ENCODE data around the gene SLC9C1.

SLC9C1 gene

GRCh38 chr3:112132975-112133448 is 161.0 kb downstream of the SLC9C1 start, which contains the start of gene GCSAM:
Gene GCSAM (minus strand): TSS chr3:112133248. CDS start chr3:112133120, 128 bp downstream.
- peak in 34 of 58 donors; percentile 4 to 59 (median 16) for DNase-seq

- no peak for DNase-seq
These were observed 161.5 kb downstream of the SLC9C1 start for GRCh38 chr3:112132554-112132953.

- DNase-seq, result no peak
These were observed 161.9 kb downstream of the SLC9C1 start for GRCh38 chr3:112132088-112132487.

- no peak for DNase-seq
These were observed 162.9 kb downstream of the SLC9C1 start for GRCh38 chr3:112131111-112131510.

GRCh38 chr3:112130638-112130993 is 163.4 kb downstream of the SLC9C1 start:
- DNase-seq, result no peak

- DNase-seq, result no peak
These were observed 163.9 kb downstream of the SLC9C1 start for GRCh38 chr3:112129925-112130637.

GRCh38 chr3:112128843-112129727 is 164.9 kb downstream of the SLC9C1 start:
- DNase-seq, result no peak

GRCh38 chr3:112127522-112128494 is 166.2 kb downstream of the SLC9C1 start:
- DNase-seq, result no peak

GRCh38 chr3:112126511-112126911 is 167.5 kb downstream of the SLC9C1 start:
- no peak for DNase-seq

GRCh38 chr3:112124907-112125607 is 169.0 kb downstream of the SLC9C1 start:
- DNase-seq, result no peak

GRCh38 chr3:112123548-112123947 is 170.5 kb downstream of the SLC9C1 start:
- DNase-seq, result no peak

- DNase-seq, result no peak
These were observed 171.1 kb downstream of the SLC9C1 start for GRCh38 chr3:112122870-112123269.

- DNase-seq, result no peak
These were observed 172.2 kb downstream of the SLC9C1 start for GRCh38 chr3:112121577-112122547.

- no peak for DNase-seq
These were observed 173.8 kb downstream of the SLC9C1 start for GRCh38 chr3:112119962-112120836.

GRCh38 chr3:112117841-112118571 is 176.0 kb downstream of the SLC9C1 start:
- peak in 17 of 58 donors; percentile 1 to 32 (median 8) for DNase-seq

- no peak for DNase-seq
These were observed 176.6 kb downstream of the SLC9C1 start for GRCh38 chr3:112117415-112117814.

GRCh38 chr3:112116748-112117186 is 177.2 kb downstream of the SLC9C1 start:
- no peak for DNase-seq

Measured in anterior cingulate cortex (tissue), 58 donors.